ENCODE data around the gene FHOD1. TPM values are rescaled to one million over a fixed set of nuclear protein-coding genes. Genes with fewer than 3 reads are reported as not detected.

Gene FHOD1
- polyA plus RNA-seq, 1 experiment = 21.2 TPM

DNA sequence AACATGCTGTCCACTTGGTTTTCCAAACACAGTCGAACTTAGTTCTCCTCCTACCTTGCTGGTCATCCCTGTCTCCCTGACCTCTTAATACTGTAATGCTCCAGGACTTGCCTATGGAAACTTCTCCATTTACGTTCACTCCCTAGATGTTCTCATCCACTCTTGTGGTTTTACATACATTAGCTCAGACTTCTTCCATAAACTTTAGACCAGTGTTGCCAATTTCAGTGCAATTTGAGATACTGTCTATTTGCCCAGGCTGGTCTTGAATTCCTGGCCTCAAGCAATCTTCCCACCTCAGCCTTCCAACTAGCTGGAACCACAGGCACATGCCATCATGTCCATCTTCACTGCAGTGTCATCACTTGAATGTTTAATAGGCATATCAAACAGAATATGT lies 65.0 kb downstream of the FHOD1 start:
- Histone ChIP-seq H3K27me3 (ENCODE audit: control insufficient read depth, insufficient read depth, low read length) (no peaks in the 10 kb centered on the region), H3K9me3 (ENCODE audit: control insufficient read depth, insufficient read depth, low read length) (no peaks in the 10 kb centered on the region; the same call in 1 of the 2 replicates), H3K4me3 (ENCODE audit: low read depth, low read length) (peak overlapping the region; percentile 71), H3K27ac (ENCODE audit: low read depth, low read length) (no peak overlapping the region)
- TF ChIP-seq, protein P1, sequence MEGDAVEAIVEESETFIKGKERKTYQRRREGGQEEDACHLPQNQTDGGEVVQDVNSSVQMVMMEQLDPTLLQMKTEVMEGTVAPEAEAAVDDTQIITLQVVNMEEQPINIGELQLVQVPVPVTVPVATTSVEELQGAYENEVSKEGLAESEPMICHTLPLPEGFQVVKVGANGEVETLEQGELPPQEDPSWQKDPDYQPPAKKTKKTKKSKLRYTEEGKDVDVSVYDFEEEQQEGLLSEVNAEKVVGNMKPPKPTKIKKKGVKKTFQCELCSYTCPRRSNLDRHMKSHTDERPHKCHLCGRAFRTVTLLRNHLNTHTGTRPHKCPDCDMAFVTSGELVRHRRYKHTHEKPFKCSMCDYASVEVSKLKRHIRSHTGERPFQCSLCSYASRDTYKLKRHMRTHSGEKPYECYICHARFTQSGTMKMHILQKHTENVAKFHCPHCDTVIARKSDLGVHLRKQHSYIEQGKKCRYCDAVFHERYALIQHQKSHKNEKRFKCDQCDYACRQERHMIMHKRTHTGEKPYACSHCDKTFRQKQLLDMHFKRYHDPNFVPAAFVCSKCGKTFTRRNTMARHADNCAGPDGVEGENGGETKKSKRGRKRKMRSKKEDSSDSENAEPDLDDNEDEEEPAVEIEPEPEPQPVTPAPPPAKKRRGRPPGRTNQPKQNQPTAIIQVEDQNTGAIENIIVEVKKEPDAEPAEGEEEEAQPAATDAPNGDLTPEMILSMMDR (IDR thresholded peaks at IDR 0.05; ENCODE audit: low read depth, low read length) = no peak
- ChIA-PET CTCF (interaction anchor here (1.1 to 2.1 kb wide), 2 partner anchors 27 to 221 kb away, joined by 4 to 16 read pairs; partner anchors contain the start of gene CES3), POLR2A (interaction anchor here (0.7 to 1.4 kb wide), 2 partner anchors 13 to 17 kb away, joined by 3 to 10 read pairs; no protein-coding TSS in a partner anchor)
- no peak for DNase-seq (ENCODE audit: low read depth, low spot score)

DNA sequence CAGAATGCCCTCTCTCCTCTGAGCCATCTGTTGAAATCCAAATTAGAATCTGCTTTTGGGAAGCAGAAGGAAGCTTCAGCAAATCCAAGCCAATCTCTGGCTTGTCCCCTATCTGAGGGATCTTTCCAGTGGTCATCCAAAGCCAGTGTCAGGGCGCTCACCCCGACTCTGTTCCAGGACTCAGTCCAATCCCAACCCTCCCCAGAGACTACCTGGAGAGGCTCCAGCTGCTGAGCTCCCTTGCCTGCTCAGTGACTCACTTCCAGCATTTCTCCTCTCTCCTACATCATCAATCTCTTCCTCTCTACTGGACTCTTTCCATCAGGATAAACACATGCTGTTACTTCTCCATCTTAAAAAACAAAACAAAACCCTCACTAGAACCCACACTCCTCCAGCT lies 65.9 kb downstream of the FHOD1 start:
- Histone ChIP-seq H3K4me3 (ENCODE audit: low read depth, low read length) (peak overlapping the region; percentile 20), H3K9me3 (ENCODE audit: control insufficient read depth, insufficient read depth, low read length) (no peaks in the 10 kb centered on the region; the same call in 1 of the 2 replicates), H3K27me3 (ENCODE audit: control insufficient read depth, insufficient read depth, low read length) (no peaks in the 10 kb centered on the region), H3K27ac (ENCODE audit: low read depth, low read length) (peak overlapping the region; percentile 33)
- ChIA-PET POLR2A (interaction anchor here (0.7 to 1.2 kb wide), 3 partner anchors 11 to 31 kb away, joined by 4 to 6 read pairs (median 6); partner anchors contain the start of genes B3GNT9 and NOL3), CTCF (interaction anchor here (1.0 kb wide), 1 partner anchor 26 kb away, joined by 4 read pairs; no protein-coding TSS in a partner anchor)
- TF ChIP-seq, protein P1 (IDR thresholded peaks at IDR 0.05; ENCODE audit: low read depth, low read length) = no peak
- DNase-seq (ENCODE audit: low read depth, low spot score) = peak; percentile 79

DNA sequence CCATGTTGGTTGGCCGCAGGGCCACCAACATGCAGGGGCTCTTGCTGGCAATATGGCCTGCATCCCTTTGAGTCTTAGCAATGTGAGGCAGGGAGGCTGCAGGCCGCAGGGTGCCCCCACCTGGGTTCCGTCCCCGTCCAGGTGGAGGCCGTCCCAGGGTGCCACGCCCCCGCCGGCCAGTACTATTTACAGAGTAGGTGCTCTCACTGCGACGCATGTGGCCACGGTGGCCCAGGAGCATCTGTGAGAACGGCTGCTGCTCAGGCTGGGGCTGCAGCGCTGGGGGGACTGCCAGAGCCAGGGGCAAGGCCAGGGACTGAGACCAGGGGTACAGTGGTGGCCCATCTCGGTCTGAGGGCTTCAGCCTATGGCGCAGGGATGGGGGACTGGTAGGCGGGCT lies 67.1 kb downstream of the FHOD1 start:
- Histone ChIP-seq H3K9me3 (ENCODE audit: control insufficient read depth, insufficient read depth, low read length) (no peaks in the 10 kb centered on the region; the same call in 1 of the 2 replicates), H3K27me3 (ENCODE audit: control insufficient read depth, insufficient read depth, low read length) (no peaks in the 10 kb centered on the region), H3K27ac (ENCODE audit: low read depth, low read length) (no peak overlapping the region), H3K4me3 (ENCODE audit: low read depth, low read length) (no peak overlapping the region)
- DNase-seq (ENCODE audit: low read depth, low spot score) = no peak
- TF ChIP-seq, protein P1 (IDR thresholded peaks at IDR 0.05; ENCODE audit: low read depth, low read length) = no peak
- ChIA-PET CTCF (interaction anchor here (1.1 kb wide), 1 partner anchor 11 kb away, joined by 4 read pairs; no protein-coding TSS in a partner anchor), POLR2A (interaction anchor here (1.1 kb wide), 1 partner anchor 334 kb away, joined by 3 read pairs; no protein-coding TSS in a partner anchor)

DNA sequence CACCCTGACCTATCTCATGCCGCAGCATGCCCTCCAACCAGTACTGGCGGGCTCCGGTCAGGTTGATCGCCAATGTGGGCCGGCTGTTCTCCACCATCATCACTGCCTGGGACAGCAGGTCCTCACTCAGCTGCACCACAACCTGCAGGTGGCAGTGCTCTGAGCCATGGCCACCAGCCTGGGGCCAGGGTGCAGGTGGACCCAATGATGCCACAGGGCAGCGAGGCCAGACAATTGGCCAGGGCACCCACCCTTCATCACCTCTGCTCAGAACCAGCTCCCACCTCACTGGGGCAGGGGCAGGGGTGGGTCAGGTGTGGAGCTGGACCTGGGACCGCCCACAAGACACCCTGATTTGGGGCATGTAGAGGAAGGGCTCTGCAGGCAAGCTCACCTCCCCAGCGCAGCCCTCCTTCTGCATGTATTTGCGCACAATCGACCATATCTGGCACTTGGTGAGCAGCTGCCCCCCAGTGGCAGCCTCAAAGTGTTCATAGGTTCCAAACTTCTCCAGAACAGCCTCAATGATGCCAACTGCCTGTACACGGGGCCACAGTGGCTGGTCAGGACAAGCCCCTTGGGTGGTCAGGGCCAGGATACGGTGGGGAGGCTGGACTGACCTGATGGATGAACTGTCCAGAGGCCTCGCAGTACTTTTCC lies 67.7 kb downstream of the FHOD1 start:
- ChIA-PET POLR2A (interaction anchor here (1.1 kb wide), 1 partner anchor 335 kb away, joined by 3 read pairs; no protein-coding TSS in a partner anchor), CTCF (interaction anchor here (1.1 kb wide), 1 partner anchor 11 kb away, joined by 4 read pairs; no protein-coding TSS in a partner anchor)
- Histone ChIP-seq H3K27ac (ENCODE audit: low read depth, low read length) (no peak overlapping the region), H3K9me3 (ENCODE audit: control insufficient read depth, insufficient read depth, low read length) (no peaks in the 10 kb centered on the region; the same call in 1 of the 2 replicates), H3K4me3 (ENCODE audit: low read depth, low read length) (no peak overlapping the region), H3K27me3 (ENCODE audit: control insufficient read depth, insufficient read depth, low read length) (no peaks in the 10 kb centered on the region)
- DNase-seq (ENCODE audit: low read depth, low spot score) = no peak
- TF ChIP-seq, protein P1 (IDR thresholded peaks at IDR 0.05; ENCODE audit: low read depth, low read length) = no peak

Small RNAs within 50 kb of the gene (small RNA-seq; reads per million reads assigned to genes)
- 5.6 reads per million, percentile 54 among the genes with 10 or more reads in this experiment for gene MIR328 (ENCODE audit: insufficient read length, low read depth)

Other genes starting within 250 kb of the FHOD1 start
- gene CBFB, start 218.3 kb downstream of the FHOD1 start, polyA plus RNA-seq (2011; rRNA removed) = 35.9 and 46.1 TPM in 2 replicates
- gene PHAF1, start 137.5 kb downstream of the FHOD1 start, polyA plus RNA-seq (2011; rRNA removed) = 24.6 and 26.1 TPM in 2 replicates
- gene B3GNT9, start 96.5 kb downstream of the FHOD1 start, polyA plus RNA-seq (2011; rRNA removed) = 18.6 and 25.6 TPM in 2 replicates
- 9.4 and 10.9 TPM in 2 replicates for gene TRADD, start 87.6 kb downstream of the FHOD1 start, polyA plus RNA-seq (2011; rRNA removed)
- 2.7 and 3.2 TPM in 2 replicates for gene FBXL8, start 87.5 kb downstream of the FHOD1 start, polyA plus RNA-seq (2011; rRNA removed)
- 0.82 and 1.0 TPM in 2 replicates for gene HSF4, start 82.7 kb downstream of the FHOD1 start, polyA plus RNA-seq (2011; rRNA removed)
- 8.2 and 10.7 TPM in 2 replicates for gene NOL3, start 76.9 kb downstream of the FHOD1 start, polyA plus RNA-seq (2011; rRNA removed)
- gene MATCAP1, start 63.5 kb downstream of the FHOD1 start, polyA plus RNA-seq (2011; rRNA removed) = 13.9 and 18.1 TPM in 2 replicates
- gene EXOC3L1, start 57.3 kb downstream of the FHOD1 start, polyA plus RNA-seq (2011; rRNA removed) = not detected in 2 replicates
- gene E2F4, start 55.3 kb downstream of the FHOD1 start, polyA plus RNA-seq (2011; rRNA removed) = 50.0 and 57.9 TPM in 2 replicates
- 0.57 and 0.74 TPM in 2 replicates for gene ELMO3, start 48.4 kb downstream of the FHOD1 start, polyA plus RNA-seq (2011; rRNA removed)
- 38.5 and 46.8 TPM in 2 replicates for gene TMEM208, start 20.4 kb downstream of the FHOD1 start, polyA plus RNA-seq (2011; rRNA removed)
- 2.4 and 3.1 TPM in 2 replicates for gene SLC9A5, start 1.5 kb upstream of the FHOD1 start, polyA plus RNA-seq (2011; rRNA removed)
- 17.2 and 23.3 TPM in 2 replicates for gene PLEKHG4, start 32.1 kb upstream of the FHOD1 start, polyA plus RNA-seq (2011; rRNA removed)
- 0.21 and 0.25 TPM in 2 replicates for gene KCTD19, start 79.3 kb upstream of the FHOD1 start, polyA plus RNA-seq (2011; rRNA removed)
- 0.21 and 0.41 TPM in 2 replicates for gene LRRC36, start 79.3 kb upstream of the FHOD1 start, polyA plus RNA-seq (2011; rRNA removed)
- gene TPPP3, start 146.0 kb upstream of the FHOD1 start, polyA plus RNA-seq (2011; rRNA removed) = 1.5 TPM in 2 replicates
- 1.9 and 2.7 TPM in 2 replicates for gene ZDHHC1, start 169.0 kb upstream of the FHOD1 start, polyA plus RNA-seq (2011; rRNA removed)
- gene HSD11B2, start 183.6 kb upstream of the FHOD1 start, polyA plus RNA-seq (2011; rRNA removed) = 0.07 TPM in 1 of 2 replicates, not detected in the other
- 101 and 121 TPM in 2 replicates for gene ATP6V0D1, start 233.7 kb upstream of the FHOD1 start, polyA plus RNA-seq (2011; rRNA removed)
- gene AGRP, start 236.1 kb upstream of the FHOD1 start, polyA plus RNA-seq (2011; rRNA removed) = not detected in 2 replicates